WTC11 (cell line): ENCODE data around the gene TAS2R43. TPM values are rescaled to one million over a fixed set of nuclear protein-coding genes. Genes with fewer than 3 reads are reported as not detected.

Experiments used
- ATAC-seq: fragments of 200-7000 bp; cut with Tn5 transposase; 2 replicates; pipeline ENCODE4 v1.10.0; 2021; ENCODE audit warnings: mild to moderate bottlenecking, moderate library complexity
- CTCF ChIA-PET: fragments of 300-600 bp; sonication (Branson Sonifier 250); formaldehyde crosslinking; loops from one replicate; lab custom pipeline; 2021; ENCODE audit warnings: antibody characterized with exemption; lab: Charles Lee
- POLR2A ChIA-PET: fragments of 350-600 bp; sonication (Branson Sonifier 250); formaldehyde crosslinking; loops from one replicate; lab custom pipeline; 2021; ENCODE audit warnings: antibody characterized with exemption; lab: Charles Lee
- DNase-seq: peaks from one replicate; pipeline ENCODE4 v3.0.0; 2021; ENCODE audit warnings: low spot score
- H3K27ac Mint-ChIP-seq: 2 replicates; pipeline ENCODE4 v1.8.0; 2021; ENCODE audit warnings: mixed read lengths
- H3K27me3 Mint-ChIP-seq: 2 replicates; pipeline ENCODE4 v1.8.0; 2021; ENCODE audit warnings: low read depth, mild to moderate bottlenecking, moderate library complexity, mixed read lengths
- H3K36me3 Mint-ChIP-seq: 2 replicates; pipeline ENCODE4 v1.8.0; 2021; ENCODE audit warnings: mixed read lengths
- H3K4me1 Mint-ChIP-seq: 2 replicates; pipeline ENCODE4 v1.8.0; 2022; ENCODE audit warnings: mixed read lengths
- H3K4me3 Mint-ChIP-seq: 2 replicates; pipeline ENCODE4 v1.8.0; 2021; ENCODE audit warnings: mild to moderate bottlenecking, moderate library complexity, mixed read lengths
- H3K9me3 Mint-ChIP-seq: 2 replicates; pipeline ENCODE4 v1.8.0; 2021; ENCODE audit warnings: mixed read lengths
- CREB1 ChIP-seq: sonication (generic); formaldehyde crosslinking; IDR thresholded peaks from 2 replicates; pipeline ENCODE4 v1.8.0; 2023; ENCODE audit warnings: mild to moderate bottlenecking, missing genetic modification reagents
- ELF4 ChIP-seq: sonication (generic); formaldehyde crosslinking; IDR thresholded peaks from 2 replicates; pipeline ENCODE4 v1.8.1; 2022; ENCODE audit warnings: low read depth, mild to moderate bottlenecking, moderate library complexity, missing genetic modification reagents
- FOXK1 ChIP-seq: sonication (generic); formaldehyde crosslinking; IDR thresholded peaks from 2 replicates; pipeline ENCODE4 v1.8.0; 2022; ENCODE audit warnings: mild to moderate bottlenecking, moderate library complexity, missing genetic modification reagents
- FOXP1 ChIP-seq: sonication (generic); formaldehyde crosslinking; IDR thresholded peaks from 2 replicates; pipeline ENCODE4 v1.8.0; 2022; ENCODE audit warnings: missing genetic modification reagents, mild to moderate bottlenecking, moderate library complexity, borderline replicate concordance
- HMGA2 ChIP-seq: fragments of 250-450 bp; sonication (Bioruptor Pico); IDR thresholded peaks from 2 replicates; pipeline ENCODE4 v1.4.0; 2021; ENCODE audit warnings: mild to moderate bottlenecking, moderate library complexity
- KAT7 ChIP-seq: sonication (generic); formaldehyde crosslinking; IDR thresholded peaks from 2 replicates; pipeline ENCODE4 v1.8.1; 2023; ENCODE audit warnings: missing genetic modification reagents, mild to moderate bottlenecking, borderline replicate concordance
- NFATC4 ChIP-seq: fragments of 250-450 bp; sonication (Bioruptor Pico); IDR thresholded peaks from 2 replicates; pipeline ENCODE4 v1.9.0; 2021; ENCODE audit warnings: mild to moderate bottlenecking
- NR1H2 ChIP-seq: sonication (generic); formaldehyde crosslinking; IDR thresholded peaks from 2 replicates; pipeline ENCODE4 v1.9.0; 2021; ENCODE audit warnings: mild to moderate bottlenecking, moderate library complexity, missing genetic modification reagents
- NR2C2 ChIP-seq: sonication (generic); formaldehyde crosslinking; IDR thresholded peaks from 2 replicates; pipeline ENCODE4 v1.8.0; 2022; ENCODE audit warnings: mild to moderate bottlenecking, missing genetic modification reagents
- OVOL2 ChIP-seq: fragments of 250-450 bp; sonication (Bioruptor Pico); IDR thresholded peaks from 2 replicates; pipeline ENCODE4 v1.9.0; 2021; ENCODE audit warnings: mild to moderate bottlenecking, borderline replicate concordance
- SP1 ChIP-seq: sonication (generic); formaldehyde crosslinking; conservative IDR thresholded peaks from 2 replicates; pipeline ENCODE4 v1.8.1; 2022; ENCODE audit warnings: missing genetic modification reagents
- TEAD4 ChIP-seq: sonication (generic); formaldehyde crosslinking; IDR thresholded peaks from 2 replicates; pipeline ENCODE4 v1.8.0; 2022; ENCODE audit warnings: mild to moderate bottlenecking, missing genetic modification reagents
- TP53 ChIP-seq: sonication (generic); formaldehyde crosslinking; IDR thresholded peaks from 2 replicates; pipeline ENCODE4 v1.8.1; 2023; ENCODE audit warnings: mild to moderate bottlenecking, missing genetic modification reagents
- ZNF138 ChIP-seq: sonication (generic); formaldehyde crosslinking; conservative IDR thresholded peaks from 2 replicates; pipeline ENCODE4 v1.8.1; 2022; ENCODE audit warnings: mild to moderate bottlenecking, moderate library complexity, missing genetic modification reagents
- ZNF263 ChIP-seq: sonication (generic); formaldehyde crosslinking; IDR thresholded peaks from 2 replicates; pipeline ENCODE4 v1.8.1; 2022; ENCODE audit warnings: low read depth, mild to moderate bottlenecking, moderate library complexity, missing genetic modification reagents
- ZNF416 ChIP-seq: fragments of 250-450 bp; sonication (Bioruptor Pico); IDR thresholded peaks from 2 replicates; pipeline ENCODE4 v1.9.0; 2021; ENCODE audit warnings: mild to moderate bottlenecking, inconsistent platforms
- total RNA-seq: library from RNA; stranded (reverse); gene quantifications from 3 replicates; pipeline ENCODE4 v1.2.3, GENCODE V29; 2021
- TF ChIP-seq, protein P1 (sequence below): sonication (generic); formaldehyde crosslinking; IDR thresholded peaks from 2 replicates; pipeline ENCODE4 v1.8.0; 2023; ENCODE audit warnings: mild to moderate bottlenecking, missing genetic modification reagents
- TF ChIP-seq, protein P2 (sequence below): sonication (generic); formaldehyde crosslinking; IDR thresholded peaks from 2 replicates; pipeline ENCODE4 v1.8.0; 2023; ENCODE audit warnings: missing genetic modification reagents, mild to moderate bottlenecking, borderline replicate concordance
- TF ChIP-seq, protein P3 (sequence below): sonication (generic); formaldehyde crosslinking; conservative IDR thresholded peaks from 2 replicates; pipeline ENCODE4 v1.8.1; 2023; ENCODE audit warnings: mild to moderate bottlenecking, low read depth, missing genetic modification reagents, moderate library complexity
- TF ChIP-seq, protein P4 (sequence below): sonication (generic); formaldehyde crosslinking; IDR thresholded peaks from 2 replicates; pipeline ENCODE4 v1.8.0; 2022; ENCODE audit warnings: mild to moderate bottlenecking, missing genetic modification reagents
- TF ChIP-seq, protein P5 (sequence below): sonication (generic); formaldehyde crosslinking; IDR thresholded peaks from 2 replicates; pipeline ENCODE4 v1.8.1; 2023; ENCODE audit warnings: mild to moderate bottlenecking, moderate library complexity, missing genetic modification reagents
- TF ChIP-seq, protein P6 (sequence below): fragments of 250-450 bp; sonication (Bioruptor Pico); IDR thresholded peaks from 2 replicates; pipeline ENCODE4 v1.9.0; 2021; ENCODE audit warnings: mild to moderate bottlenecking
- TF ChIP-seq, protein P7 (sequence below): sonication (generic); formaldehyde crosslinking; IDR thresholded peaks from 2 replicates; pipeline ENCODE4 v1.8.1; 2023; ENCODE audit warnings: mild to moderate bottlenecking, missing genetic modification reagents
- TF ChIP-seq, protein P8 (sequence below): fragments of 250-450 bp; sonication (Bioruptor Pico); IDR thresholded peaks from 2 replicates; pipeline ENCODE4 v1.8.0; 2021; ENCODE audit warnings: mild to moderate bottlenecking

TAS2R43 gene
- total RNA-seq, 1 experiment from 2014 or later, result 0.28 TPM

DNA sequence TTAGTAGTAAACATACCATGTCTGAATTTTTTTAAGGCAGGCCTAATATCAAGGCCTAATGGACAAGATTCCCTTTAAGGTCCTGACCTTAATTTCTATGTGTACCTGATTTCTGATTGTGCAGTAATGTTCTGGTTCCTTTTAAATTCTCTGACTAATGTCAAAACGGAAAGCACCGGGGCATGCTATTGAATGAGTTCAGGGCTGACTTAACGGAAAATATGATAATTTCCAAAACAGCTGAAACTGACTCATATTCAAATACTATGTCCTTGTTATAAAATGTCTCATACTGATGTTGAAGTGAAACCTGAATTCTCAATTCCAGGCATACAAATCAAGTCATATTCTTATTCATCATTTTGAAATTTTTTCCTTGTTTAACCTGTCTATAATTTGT, 6.7 kb downstream of the TAS2R43 start:
- CTCF ChIA-PET, result no interaction called here
- peaks cover 23% of the 10 kb centered on the region for H3K36me3 Mint-ChIP-seq

DNA sequence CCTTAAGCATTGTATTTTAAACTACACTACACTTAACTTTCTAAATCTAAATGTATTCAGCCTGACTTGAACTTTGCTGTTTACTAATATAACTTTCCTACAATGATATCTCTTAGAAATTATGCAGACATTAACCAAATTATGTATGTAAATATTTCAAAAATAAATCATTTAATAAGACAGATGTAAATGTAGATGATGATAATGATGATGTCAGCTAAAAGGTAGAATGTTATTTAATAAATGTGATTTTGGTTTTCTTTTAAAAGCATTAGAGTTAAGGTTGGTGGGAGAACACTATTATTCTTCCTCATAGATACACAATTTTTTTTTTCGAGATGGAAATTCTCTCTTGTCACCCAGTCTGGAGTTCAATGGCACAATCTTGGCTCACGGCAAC, 10.1 kb downstream of the TAS2R43 start:
- Mint-ChIP-seq H3K9me3 (peaks cover 30% of the 10 kb centered on the region), H3K4me3 (no peak overlapping the region), H3K36me3 (peaks cover 26% of the 10 kb centered on the region), H3K4me1 (no peaks in the 10 kb centered on the region), H3K27ac (no peak overlapping the region), H3K27me3 (no peaks in the 10 kb centered on the region)
- POLR2A ChIA-PET, result no interaction called here
- ATAC-seq, result no peak
- CTCF ChIA-PET, result no interaction called here
- DNase-seq, result no peak
- TF ChIP-seq ZNF416 (CRISPR knock-in tag), result no peak
- TF ChIP-seq, protein P1, sequence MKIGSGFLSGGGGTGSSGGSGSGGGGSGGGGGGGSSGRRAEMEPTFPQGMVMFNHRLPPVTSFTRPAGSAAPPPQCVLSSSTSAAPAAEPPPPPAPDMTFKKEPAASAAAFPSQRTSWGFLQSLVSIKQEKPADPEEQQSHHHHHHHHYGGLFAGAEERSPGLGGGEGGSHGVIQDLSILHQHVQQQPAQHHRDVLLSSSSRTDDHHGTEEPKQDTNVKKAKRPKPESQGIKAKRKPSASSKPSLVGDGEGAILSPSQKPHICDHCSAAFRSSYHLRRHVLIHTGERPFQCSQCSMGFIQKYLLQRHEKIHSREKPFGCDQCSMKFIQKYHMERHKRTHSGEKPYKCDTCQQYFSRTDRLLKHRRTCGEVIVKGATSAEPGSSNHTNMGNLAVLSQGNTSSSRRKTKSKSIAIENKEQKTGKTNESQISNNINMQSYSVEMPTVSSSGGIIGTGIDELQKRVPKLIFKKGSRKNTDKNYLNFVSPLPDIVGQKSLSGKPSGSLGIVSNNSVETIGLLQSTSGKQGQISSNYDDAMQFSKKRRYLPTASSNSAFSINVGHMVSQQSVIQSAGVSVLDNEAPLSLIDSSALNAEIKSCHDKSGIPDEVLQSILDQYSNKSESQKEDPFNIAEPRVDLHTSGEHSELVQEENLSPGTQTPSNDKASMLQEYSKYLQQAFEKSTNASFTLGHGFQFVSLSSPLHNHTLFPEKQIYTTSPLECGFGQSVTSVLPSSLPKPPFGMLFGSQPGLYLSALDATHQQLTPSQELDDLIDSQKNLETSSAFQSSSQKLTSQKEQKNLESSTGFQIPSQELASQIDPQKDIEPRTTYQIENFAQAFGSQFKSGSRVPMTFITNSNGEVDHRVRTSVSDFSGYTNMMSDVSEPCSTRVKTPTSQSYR (CRISPR knock-in tag), result no peak
- TF ChIP-seq FOXP1 (CRISPR knock-in tag), result no peak
- TF ChIP-seq CREB1 (CRISPR knock-in tag), result no peak
- TF ChIP-seq HMGA2 (CRISPR knock-in tag), result no peak
- TF ChIP-seq, protein P2, sequence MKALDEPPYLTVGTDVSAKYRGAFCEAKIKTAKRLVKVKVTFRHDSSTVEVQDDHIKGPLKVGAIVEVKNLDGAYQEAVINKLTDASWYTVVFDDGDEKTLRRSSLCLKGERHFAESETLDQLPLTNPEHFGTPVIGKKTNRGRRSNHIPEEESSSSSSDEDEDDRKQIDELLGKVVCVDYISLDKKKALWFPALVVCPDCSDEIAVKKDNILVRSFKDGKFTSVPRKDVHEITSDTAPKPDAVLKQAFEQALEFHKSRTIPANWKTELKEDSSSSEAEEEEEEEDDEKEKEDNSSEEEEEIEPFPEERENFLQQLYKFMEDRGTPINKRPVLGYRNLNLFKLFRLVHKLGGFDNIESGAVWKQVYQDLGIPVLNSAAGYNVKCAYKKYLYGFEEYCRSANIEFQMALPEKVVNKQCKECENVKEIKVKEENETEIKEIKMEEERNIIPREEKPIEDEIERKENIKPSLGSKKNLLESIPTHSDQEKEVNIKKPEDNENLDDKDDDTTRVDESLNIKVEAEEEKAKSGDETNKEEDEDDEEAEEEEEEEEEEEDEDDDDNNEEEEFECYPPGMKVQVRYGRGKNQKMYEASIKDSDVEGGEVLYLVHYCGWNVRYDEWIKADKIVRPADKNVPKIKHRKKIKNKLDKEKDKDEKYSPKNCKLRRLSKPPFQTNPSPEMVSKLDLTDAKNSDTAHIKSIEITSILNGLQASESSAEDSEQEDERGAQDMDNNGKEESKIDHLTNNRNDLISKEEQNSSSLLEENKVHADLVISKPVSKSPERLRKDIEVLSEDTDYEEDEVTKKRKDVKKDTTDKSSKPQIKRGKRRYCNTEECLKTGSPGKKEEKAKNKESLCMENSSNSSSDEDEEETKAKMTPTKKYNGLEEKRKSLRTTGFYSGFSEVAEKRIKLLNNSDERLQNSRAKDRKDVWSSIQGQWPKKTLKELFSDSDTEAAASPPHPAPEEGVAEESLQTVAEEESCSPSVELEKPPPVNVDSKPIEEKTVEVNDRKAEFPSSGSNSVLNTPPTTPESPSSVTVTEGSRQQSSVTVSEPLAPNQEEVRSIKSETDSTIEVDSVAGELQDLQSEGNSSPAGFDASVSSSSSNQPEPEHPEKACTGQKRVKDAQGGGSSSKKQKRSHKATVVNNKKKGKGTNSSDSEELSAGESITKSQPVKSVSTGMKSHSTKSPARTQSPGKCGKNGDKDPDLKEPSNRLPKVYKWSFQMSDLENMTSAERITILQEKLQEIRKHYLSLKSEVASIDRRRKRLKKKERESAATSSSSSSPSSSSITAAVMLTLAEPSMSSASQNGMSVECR (CRISPR knock-in tag), result no peak
- no peak for TF ChIP-seq NR1H2 (CRISPR knock-in tag)
- no peak for TF ChIP-seq ELF4 (CRISPR knock-in tag)
- TF ChIP-seq, protein P3, sequence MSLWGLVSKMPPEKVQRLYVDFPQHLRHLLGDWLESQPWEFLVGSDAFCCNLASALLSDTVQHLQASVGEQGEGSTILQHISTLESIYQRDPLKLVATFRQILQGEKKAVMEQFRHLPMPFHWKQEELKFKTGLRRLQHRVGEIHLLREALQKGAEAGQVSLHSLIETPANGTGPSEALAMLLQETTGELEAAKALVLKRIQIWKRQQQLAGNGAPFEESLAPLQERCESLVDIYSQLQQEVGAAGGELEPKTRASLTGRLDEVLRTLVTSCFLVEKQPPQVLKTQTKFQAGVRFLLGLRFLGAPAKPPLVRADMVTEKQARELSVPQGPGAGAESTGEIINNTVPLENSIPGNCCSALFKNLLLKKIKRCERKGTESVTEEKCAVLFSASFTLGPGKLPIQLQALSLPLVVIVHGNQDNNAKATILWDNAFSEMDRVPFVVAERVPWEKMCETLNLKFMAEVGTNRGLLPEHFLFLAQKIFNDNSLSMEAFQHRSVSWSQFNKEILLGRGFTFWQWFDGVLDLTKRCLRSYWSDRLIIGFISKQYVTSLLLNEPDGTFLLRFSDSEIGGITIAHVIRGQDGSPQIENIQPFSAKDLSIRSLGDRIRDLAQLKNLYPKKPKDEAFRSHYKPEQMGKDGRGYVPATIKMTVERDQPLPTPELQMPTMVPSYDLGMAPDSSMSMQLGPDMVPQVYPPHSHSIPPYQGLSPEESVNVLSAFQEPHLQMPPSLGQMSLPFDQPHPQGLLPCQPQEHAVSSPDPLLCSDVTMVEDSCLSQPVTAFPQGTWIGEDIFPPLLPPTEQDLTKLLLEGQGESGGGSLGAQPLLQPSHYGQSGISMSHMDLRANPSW, result no peak
- TF ChIP-seq, protein P4, sequence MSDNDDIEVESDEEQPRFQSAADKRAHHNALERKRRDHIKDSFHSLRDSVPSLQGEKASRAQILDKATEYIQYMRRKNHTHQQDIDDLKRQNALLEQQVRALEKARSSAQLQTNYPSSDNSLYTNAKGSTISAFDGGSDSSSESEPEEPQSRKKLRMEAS (CRISPR knock-in tag), result no peak
- no peak for TF ChIP-seq FOXK1
- TF ChIP-seq TP53 (CRISPR knock-in tag), result no peak

More for the DNA sequence above, 6.7 kb downstream of the TAS2R43 start:
- Mint-ChIP-seq H3K9me3 (peaks cover 27% of the 10 kb centered on the region), H3K4me1 (no peaks in the 10 kb centered on the region), H3K4me3 (no peak overlapping the region), H3K27me3 (no peaks in the 10 kb centered on the region), H3K27ac (no peak overlapping the region)
- TF ChIP-seq OVOL2 (no peak), KAT7 (CRISPR knock-in tag) (no peak), ZNF138 (no peak), ZNF263 (CRISPR knock-in tag) (no peak), NFATC4 (CRISPR knock-in tag) (no peak), NR2C2 (no peak), SP1 (no peak), FOXP1 (CRISPR knock-in tag) (no peak), TEAD4 (CRISPR knock-in tag) (no peak)
- TF ChIP-seq, protein P5, sequence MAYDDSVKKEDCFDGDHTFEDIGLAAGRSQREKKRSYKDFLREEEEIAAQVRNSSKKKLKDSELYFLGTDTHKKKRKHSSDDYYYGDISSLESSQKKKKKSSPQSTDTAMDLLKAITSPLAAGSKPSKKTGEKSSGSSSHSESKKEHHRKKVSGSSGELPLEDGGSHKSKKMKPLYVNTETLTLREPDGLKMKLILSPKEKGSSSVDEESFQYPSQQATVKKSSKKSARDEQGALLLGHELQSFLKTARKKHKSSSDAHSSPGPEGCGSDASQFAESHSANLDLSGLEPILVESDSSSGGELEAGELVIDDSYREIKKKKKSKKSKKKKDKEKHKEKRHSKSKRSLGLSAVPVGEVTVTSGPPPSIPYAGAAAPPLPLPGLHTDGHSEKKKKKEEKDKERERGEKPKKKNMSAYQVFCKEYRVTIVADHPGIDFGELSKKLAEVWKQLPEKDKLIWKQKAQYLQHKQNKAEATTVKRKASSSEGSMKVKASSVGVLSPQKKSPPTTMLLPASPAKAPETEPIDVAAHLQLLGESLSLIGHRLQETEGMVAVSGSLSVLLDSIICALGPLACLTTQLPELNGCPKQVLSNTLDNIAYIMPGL (CRISPR knock-in tag), result no peak
- TF ChIP-seq, protein P6, sequence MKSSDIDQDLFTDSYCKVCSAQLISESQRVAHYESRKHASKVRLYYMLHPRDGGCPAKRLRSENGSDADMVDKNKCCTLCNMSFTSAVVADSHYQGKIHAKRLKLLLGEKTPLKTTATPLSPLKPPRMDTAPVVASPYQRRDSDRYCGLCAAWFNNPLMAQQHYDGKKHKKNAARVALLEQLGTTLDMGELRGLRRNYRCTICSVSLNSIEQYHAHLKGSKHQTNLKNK (CRISPR knock-in tag), result no peak
- TF ChIP-seq, protein P7, sequence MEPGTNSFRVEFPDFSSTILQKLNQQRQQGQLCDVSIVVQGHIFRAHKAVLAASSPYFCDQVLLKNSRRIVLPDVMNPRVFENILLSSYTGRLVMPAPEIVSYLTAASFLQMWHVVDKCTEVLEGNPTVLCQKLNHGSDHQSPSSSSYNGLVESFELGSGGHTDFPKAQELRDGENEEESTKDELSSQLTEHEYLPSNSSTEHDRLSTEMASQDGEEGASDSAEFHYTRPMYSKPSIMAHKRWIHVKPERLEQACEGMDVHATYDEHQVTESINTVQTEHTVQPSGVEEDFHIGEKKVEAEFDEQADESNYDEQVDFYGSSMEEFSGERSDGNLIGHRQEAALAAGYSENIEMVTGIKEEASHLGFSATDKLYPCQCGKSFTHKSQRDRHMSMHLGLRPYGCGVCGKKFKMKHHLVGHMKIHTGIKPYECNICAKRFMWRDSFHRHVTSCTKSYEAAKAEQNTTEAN, result no peak
- TF ChIP-seq, protein P8, sequence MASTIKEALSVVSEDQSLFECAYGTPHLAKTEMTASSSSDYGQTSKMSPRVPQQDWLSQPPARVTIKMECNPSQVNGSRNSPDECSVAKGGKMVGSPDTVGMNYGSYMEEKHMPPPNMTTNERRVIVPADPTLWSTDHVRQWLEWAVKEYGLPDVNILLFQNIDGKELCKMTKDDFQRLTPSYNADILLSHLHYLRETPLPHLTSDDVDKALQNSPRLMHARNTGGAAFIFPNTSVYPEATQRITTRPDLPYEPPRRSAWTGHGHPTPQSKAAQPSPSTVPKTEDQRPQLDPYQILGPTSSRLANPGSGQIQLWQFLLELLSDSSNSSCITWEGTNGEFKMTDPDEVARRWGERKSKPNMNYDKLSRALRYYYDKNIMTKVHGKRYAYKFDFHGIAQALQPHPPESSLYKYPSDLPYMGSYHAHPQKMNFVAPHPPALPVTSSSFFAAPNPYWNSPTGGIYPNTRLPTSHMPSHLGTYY (CRISPR knock-in tag), result no peak
- ATAC-seq (no peak), DNase-seq (no peak)
- POLR2A ChIA-PET, result no interaction called here
